Measurements from ENCODE around the gene PKM.

Gene PKM

GRCh38 chr15:72233769-72234168, 2.8 kb upstream of the PKM start:
- DNase-seq, result no peak

GRCh38 chr15:72231833-72232478, 966 bp upstream of the PKM start:
- peak; percentile 76 for DNase-seq

GRCh38 chr15:72230197-72231065, 559 bp downstream of the PKM start:
- peak; percentile 95 for DNase-seq

GRCh38 chr15:72229947-72230196, 1.1 kb downstream of the PKM start:
- DNase-seq, result no peak

GRCh38 chr15:72229076-72229946, 1.7 kb downstream of the PKM start:
- DNase-seq, result peak; percentile 64

- no peak for DNase-seq
Measured at GRCh38 chr15:72227720-72228119, 3.3 kb downstream of the PKM start.

GRCh38 chr15:72227192-72227586, 3.8 kb downstream of the PKM start:
- peak; percentile 88 for DNase-seq

GRCh38 chr15:72223278-72223677, 7.7 kb downstream of the PKM start:
- DNase-seq, result no peak

- DNase-seq, result no peak
Measured at GRCh38 chr15:72222393-72222792, 8.6 kb downstream of the PKM start.

GRCh38 chr15:72220687-72221086, 10.3 kb downstream of the PKM start:
- DNase-seq, result no peak

- DNase-seq, result no peak
Measured at GRCh38 chr15:72217216-72217615, 13.8 kb downstream of the PKM start.

GRCh38 chr15:72216079-72216478, 14.9 kb downstream of the PKM start:
- DNase-seq, result no peak

- DNase-seq, result no peak
Measured at GRCh38 chr15:72207558-72208085, 23.4 kb downstream of the PKM start.

GRCh38 chr15:72206677-72207000, 24.4 kb downstream of the PKM start:
- no peak for DNase-seq

GRCh38 chr15:72205896-72206676, 24.9 kb downstream of the PKM start:
- no peak for DNase-seq

GRCh38 chr15:72205273-72205672, 25.7 kb downstream of the PKM start:
- DNase-seq, result no peak

- peak; percentile 72 for DNase-seq
Measured at GRCh38 chr15:72203507-72203837, 27.5 kb downstream of the PKM start.

- DNase-seq, result no peak
Measured at GRCh38 chr15:72202801-72203506, 28.0 kb downstream of the PKM start.

- DNase-seq, result no peak
Measured at GRCh38 chr15:72202302-72202701, 28.7 kb downstream of the PKM start.

GRCh38 chr15:72201391-72201921, 29.5 kb downstream of the PKM start:
- DNase-seq, result no peak

GRCh38 chr15:72200395-72201237, 30.4 kb downstream of the PKM start:
- no peak for DNase-seq

Measured in fibroblast of upper back skin (primary cell).